Activated CD8-positive, alpha-beta T cell treated with anti-CD3 and anti-CD28 coated beads for 36 hours (primary cell): ENCODE data around the gene OR2M3. TPM values are rescaled to one million over a fixed set of nuclear protein-coding genes. Genes with fewer than 3 reads are reported as not detected.

Experiments used
- ATAC-seq: fragments of 200-7000 bp; cut with Tn5 transposase; one replicate; pipeline ENCODE4 v1.10.0; 2021; ENCODE audit warnings: mild to moderate bottlenecking, moderate library complexity
- CTCF ChIA-PET: fragments of 350-600 bp; sonication (Branson Sonifier 250); formaldehyde crosslinking; loops from one replicate; lab custom pipeline; 2021; ENCODE audit warnings: antibody characterized with exemption; lab: Charles Lee
- POLR2A ChIA-PET: fragments of 350-600 bp; sonication (Branson Sonifier 250); formaldehyde crosslinking; loops from one replicate; lab custom pipeline; 2021; ENCODE audit warnings: antibody characterized with exemption; lab: Charles Lee
- DNase-seq: peaks from one replicate; pipeline ENCODE4 v3.0.0-alpha.2; 2020
- H3K27ac Mint-ChIP-seq: one replicate; pipeline ENCODE4 v1.8.0; 2021; ENCODE audit warnings: mild to moderate bottlenecking, mixed read lengths
- H3K27me3 Mint-ChIP-seq: one replicate; pipeline ENCODE4 v1.8.0; 2021; ENCODE audit warnings: mixed read lengths
- H3K36me3 Mint-ChIP-seq: one replicate; pipeline ENCODE4 v1.8.0; 2021; ENCODE audit warnings: low read depth, mixed read lengths
- H3K4me1 Mint-ChIP-seq: one replicate; pipeline ENCODE4 v1.8.0; 2021; ENCODE audit warnings: low read depth, mixed read lengths
- H3K4me3 Mint-ChIP-seq: one replicate; pipeline ENCODE4 v1.8.0; 2021; ENCODE audit warnings: mild to moderate bottlenecking, moderate library complexity, mixed read lengths
- H3K9me3 Mint-ChIP-seq: one replicate; pipeline ENCODE4 v1.8.0; 2021; ENCODE audit warnings: mixed read lengths
- CTCF ChIP-seq: fragments of 200-600 bp; IDR thresholded peaks from one replicate; pipeline ENCODE4 v1.8.0; 2022; ENCODE audit warnings: antibody characterized with exemption, mild to moderate bottlenecking
- intact Hi-C: fragments of 100-400 bp; cut with micrococcal nuclease; formaldehyde crosslinking; loops from one replicate; pipeline ENCODE4 v1.10.0; 2022
- total RNA-seq, 2 experiments: library from RNA; stranded (reverse); gene quantifications; one replicate each; pipeline ENCODE4 v1.2.3, GENCODE V29; 2021

The OR2M3 gene
- total RNA-seq, 2 experiments from 2014 or later: not detected

- H3K9me3 Mint-ChIP-seq: peaks cover 2% of the 10 kb centered on the region
- ChIA-PET CTCF (no interaction called here), POLR2A (no interaction called here)
- no peak overlapping the region for H3K4me3 Mint-ChIP-seq
- intact Hi-C loops: no loop called here
- no peak overlapping the region for H3K27ac Mint-ChIP-seq
- H3K4me1 Mint-ChIP-seq: no peaks in the 10 kb centered on the region
- ATAC-seq: no peak
- DNase-seq: no peak
- H3K36me3 Mint-ChIP-seq: no peaks in the 10 kb centered on the region
- no peaks in the 10 kb centered on the region for H3K27me3 Mint-ChIP-seq
- TF ChIP-seq CTCF: no peak
These were observed 31.9 kb upstream of the OR2M3 start for GRCh38 chr1:248165186-248165585.

- no peak within 1 kb of the TSS for H3K27ac Mint-ChIP-seq
These were observed 22.5 kb upstream of the OR2M3 start, which contains the start of gene OR2M2 for GRCh38 chr1:248174521-248174920. Gene OR2M2 (plus strand): TSS chr1:248174821. CDS start chr1:248179986, 5,165 bp downstream.

GRCh38 chr1:248183996-248184395, 13.1 kb upstream of the OR2M3 start:
- Mint-ChIP-seq H3K4me3 (no peak overlapping the region), H3K27me3 (no peaks in the 10 kb centered on the region), H3K36me3 (no peaks in the 10 kb centered on the region), H3K4me1 (no peaks in the 10 kb centered on the region), H3K9me3 (peaks cover 2% of the 10 kb centered on the region), H3K27ac (no peak overlapping the region)
- DNase-seq (no peak), ATAC-seq (no peak)
- intact Hi-C loops: no loop called here
- CTCF ChIA-PET: no interaction called here
- POLR2A ChIA-PET: no interaction called here
- TF ChIP-seq CTCF: no peak

More at GRCh38 chr1:248174521-248174920, 22.5 kb upstream of the OR2M3 start, which contains the start of gene OR2M2:
- no peak for TF ChIP-seq CTCF
- POLR2A ChIA-PET: no interaction called here
- ATAC-seq (no peak), DNase-seq (no peak)
- H3K9me3 Mint-ChIP-seq: peaks cover 2% of the 10 kb centered on the region
- CTCF ChIA-PET: no interaction called here
- no peaks in the 10 kb centered on the region for H3K27me3 Mint-ChIP-seq
- intact Hi-C loops: no loop called here
- H3K4me3 Mint-ChIP-seq: no peak within 1 kb of the TSS
- H3K4me1 Mint-ChIP-seq: no peaks in the 10 kb centered on the region
- H3K36me3 Mint-ChIP-seq: no peaks in the 10 kb centered on the region

GRCh38 chr1:248187363-248187762, 9.7 kb upstream of the OR2M3 start:
- DNase-seq (no peak), ATAC-seq (no peak)
- POLR2A ChIA-PET: no interaction called here
- H3K27me3 Mint-ChIP-seq: no peaks in the 10 kb centered on the region
- no peak for TF ChIP-seq CTCF
- no peaks in the 10 kb centered on the region for H3K4me1 Mint-ChIP-seq
- H3K36me3 Mint-ChIP-seq: no peaks in the 10 kb centered on the region
- CTCF ChIA-PET: no interaction called here
- no peak overlapping the region for H3K27ac Mint-ChIP-seq
- no peak overlapping the region for H3K4me3 Mint-ChIP-seq
- H3K9me3 Mint-ChIP-seq: no peaks in the 10 kb centered on the region
- intact Hi-C loops: no loop called here

GRCh38 chr1:248189026-248189425, 8.0 kb upstream of the OR2M3 start:
- DNase-seq (no peak), ATAC-seq (no peak)
- no peaks in the 10 kb centered on the region for H3K27me3 Mint-ChIP-seq
- H3K9me3 Mint-ChIP-seq: peaks cover 2% of the 10 kb centered on the region
- H3K27ac Mint-ChIP-seq: no peak overlapping the region
- H3K4me3 Mint-ChIP-seq: no peak overlapping the region
- CTCF ChIA-PET: no interaction called here
- intact Hi-C loops: no loop called here
- no peaks in the 10 kb centered on the region for H3K36me3 Mint-ChIP-seq
- H3K4me1 Mint-ChIP-seq: no peaks in the 10 kb centered on the region
- POLR2A ChIA-PET: no interaction called here
- no peak for TF ChIP-seq CTCF
